ENCODE measurements around the gene NAA20. TPM values are rescaled to one million over a fixed set of nuclear protein-coding genes. Genes with fewer than 3 reads are reported as not detected.
A peak's percentile ranks its signal among the peaks of the same experiment; 100 is the strongest.

NAA20 gene
- total and polyA plus RNA-seq, 10 donors = 19.3 to 68.4 (median 40.0) TPM

DNA sequence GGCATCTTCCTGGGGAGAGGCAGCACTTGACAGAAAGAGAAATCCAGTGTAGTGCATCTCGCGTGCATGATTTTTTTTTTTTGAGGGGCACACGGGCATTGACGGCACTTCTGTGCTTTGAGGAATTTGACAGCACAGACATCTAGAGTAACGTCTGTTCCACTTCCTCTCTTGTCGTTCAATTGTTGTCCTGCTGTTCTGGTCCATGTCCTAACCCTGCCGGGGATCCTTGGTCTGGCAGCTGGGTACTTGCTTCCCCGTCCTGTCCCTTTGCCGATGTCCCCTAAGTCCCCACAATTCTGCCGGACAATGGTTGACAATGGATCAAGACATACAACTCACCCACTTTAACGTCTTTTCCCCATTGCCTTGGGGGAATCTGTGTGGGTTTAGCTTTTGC is 46.0 kb upstream of the NAA20 start:
- no peaks in the 10 kb centered on the region for H3K9me3 ChIP-seq
- peaks cover 0 to 85% (median 2%) of the 10 kb centered on the region in 6 donors for H3K36me3 ChIP-seq
- intact Hi-C loops (cut with DNase I; ENCODE audit: low total_unique reads) = no loop called here
- no peak overlapping the region for H3K4me3 ChIP-seq
- no peaks in the 10 kb centered on the region for H3K27me3 ChIP-seq (replicated peaks in 1 of 7)
- no peak for DNase-seq
- H3K4me1 ChIP-seq = peaks cover 10 to 36% (median 32%) of the 10 kb centered on the region in 6 donors
- TF ChIP-seq POLR2AphosphoS5 (IDR thresholded peaks at IDR 0.05) = no peak
- no peak for TF ChIP-seq POLR2A (IDR thresholded peaks at IDR 0.05)
- TF ChIP-seq, protein P1, sequence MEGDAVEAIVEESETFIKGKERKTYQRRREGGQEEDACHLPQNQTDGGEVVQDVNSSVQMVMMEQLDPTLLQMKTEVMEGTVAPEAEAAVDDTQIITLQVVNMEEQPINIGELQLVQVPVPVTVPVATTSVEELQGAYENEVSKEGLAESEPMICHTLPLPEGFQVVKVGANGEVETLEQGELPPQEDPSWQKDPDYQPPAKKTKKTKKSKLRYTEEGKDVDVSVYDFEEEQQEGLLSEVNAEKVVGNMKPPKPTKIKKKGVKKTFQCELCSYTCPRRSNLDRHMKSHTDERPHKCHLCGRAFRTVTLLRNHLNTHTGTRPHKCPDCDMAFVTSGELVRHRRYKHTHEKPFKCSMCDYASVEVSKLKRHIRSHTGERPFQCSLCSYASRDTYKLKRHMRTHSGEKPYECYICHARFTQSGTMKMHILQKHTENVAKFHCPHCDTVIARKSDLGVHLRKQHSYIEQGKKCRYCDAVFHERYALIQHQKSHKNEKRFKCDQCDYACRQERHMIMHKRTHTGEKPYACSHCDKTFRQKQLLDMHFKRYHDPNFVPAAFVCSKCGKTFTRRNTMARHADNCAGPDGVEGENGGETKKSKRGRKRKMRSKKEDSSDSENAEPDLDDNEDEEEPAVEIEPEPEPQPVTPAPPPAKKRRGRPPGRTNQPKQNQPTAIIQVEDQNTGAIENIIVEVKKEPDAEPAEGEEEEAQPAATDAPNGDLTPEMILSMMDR (IDR thresholded peaks at IDR 0.05 in 8 of 11, conservative IDR thresholded peaks at IDR 0.05 in 3 of 11) = no peak
- H3K27ac ChIP-seq = no peak overlapping the region
- WGBS, 5 donors = 61 to 71% (median 63%) methylated on average over 11 of the region's 11 CpGs

DNA sequence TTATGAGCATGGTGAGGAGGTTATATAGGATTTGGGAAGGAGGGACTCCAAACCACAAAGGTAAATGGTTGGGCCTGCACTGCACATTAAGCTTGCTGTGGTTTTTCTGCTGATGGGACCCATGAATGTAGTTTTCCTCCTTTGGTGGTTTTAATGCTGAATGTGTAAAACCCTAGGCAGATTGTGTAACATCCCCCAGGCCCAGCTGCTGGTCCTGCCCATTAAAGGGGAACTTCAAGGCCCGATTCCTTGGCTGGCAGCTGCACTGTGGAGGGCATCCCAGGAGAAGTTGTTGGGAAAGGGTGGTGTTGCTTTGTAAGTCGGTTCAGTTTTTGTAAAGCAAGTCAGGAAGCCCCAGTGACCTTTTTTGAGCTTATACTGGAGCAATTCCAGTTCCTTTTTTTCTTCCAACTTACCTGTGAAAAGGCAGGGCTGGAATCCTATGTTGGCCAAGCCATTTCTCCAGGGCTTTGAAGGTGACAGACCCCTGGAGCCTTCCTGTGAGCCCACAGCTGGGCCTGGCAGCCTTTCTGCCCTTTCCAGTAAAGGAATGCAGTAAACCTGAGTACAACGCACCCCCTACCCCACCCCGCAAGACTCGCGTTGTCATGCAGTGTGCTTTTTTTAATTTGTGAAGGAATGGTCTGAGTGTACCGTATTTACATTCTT is 43.1 kb upstream of the NAA20 start:
- Histone ChIP-seq H3K4me3 (no peak overlapping the region), H3K27me3 (replicated peaks in 1 of 7) (no peaks in the 10 kb centered on the region), H3K9me3 (no peaks in the 10 kb centered on the region), H3K36me3 (peaks cover 0 to 73% (median 3%) of the 10 kb centered on the region in 6 donors), H3K27ac (peak overlapping the region in 7 of 8 donors; percentile 42 to 80 (median 77)), H3K4me1 (peaks cover 15 to 62% (median 50%) of the 10 kb centered on the region in 6 donors)
- intact Hi-C loops (cut with DNase I; ENCODE audit: low total_unique reads) = no loop called here
- TF ChIP-seq POLR2A (IDR thresholded peaks at IDR 0.05) (no peak), POLR2AphosphoS5 (IDR thresholded peaks at IDR 0.05) (peak in 2 of 3 donors; percentile 12 to 66)
- TF ChIP-seq, protein P1 (IDR thresholded peaks at IDR 0.05 in 8 of 11, conservative IDR thresholded peaks at IDR 0.05 in 3 of 11) = no peak
- 44 to 71% (median 52%) methylated on average over 6 to 7 of the region's 7 CpGs for WGBS, 5 donors
- no peak for DNase-seq

DNA sequence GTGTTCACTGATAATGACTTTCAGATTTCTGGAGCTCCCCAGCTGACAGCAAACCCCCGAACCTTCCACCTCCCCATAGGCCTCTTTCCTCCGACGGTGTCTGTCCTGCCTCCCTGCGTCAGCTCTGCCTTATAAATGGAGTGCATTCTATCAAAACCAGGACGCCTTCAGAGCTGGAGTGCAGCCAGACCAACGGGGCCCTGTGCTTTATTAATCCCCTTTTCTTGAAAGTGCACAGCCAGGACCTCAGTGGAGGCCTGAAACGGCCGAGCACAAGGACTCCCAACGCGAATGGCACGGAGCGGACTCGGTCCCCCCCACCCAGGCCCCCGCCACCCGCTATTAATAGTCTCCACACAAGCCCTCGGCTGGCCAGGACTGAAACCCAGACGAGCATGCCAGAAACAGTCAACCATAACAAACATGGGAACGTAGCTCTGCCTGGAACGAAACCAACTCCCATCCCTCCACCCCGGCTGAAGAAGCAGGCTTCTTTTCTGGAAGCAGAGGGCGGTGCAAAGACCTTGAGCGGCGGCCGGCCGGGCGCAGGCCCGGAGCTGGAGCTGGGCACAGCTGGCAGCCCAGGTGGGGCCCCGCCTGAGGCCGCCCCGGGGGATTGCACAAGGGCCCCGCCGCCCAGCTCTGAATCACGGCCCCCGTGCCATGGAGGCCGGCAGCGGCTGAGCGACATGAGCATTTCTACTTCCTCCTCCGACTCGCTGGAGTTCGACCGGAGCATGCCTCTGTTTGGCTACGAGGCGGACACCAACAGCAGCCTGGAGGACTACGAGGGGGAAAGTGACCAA is 42.3 kb upstream of the NAA20 start:
- peaks cover 15 to 64% (median 51%) of the 10 kb centered on the region in 6 donors for H3K4me1 ChIP-seq
- peaks cover 0 to 66% (median 2%) of the 10 kb centered on the region in 6 donors for H3K36me3 ChIP-seq
- DNase-seq = peak; percentile 88
- intact Hi-C loops (cut with DNase I; ENCODE audit: low total_unique reads) = no loop called here
- TF ChIP-seq POLR2AphosphoS5 (IDR thresholded peaks at IDR 0.05) (peak; percentile 36 to 82 (median 62)), POLR2A (IDR thresholded peaks at IDR 0.05) (no peak)
- TF ChIP-seq, protein P1 (IDR thresholded peaks at IDR 0.05 in 8 of 11, conservative IDR thresholded peaks at IDR 0.05 in 3 of 11) = no peak
- H3K9me3 ChIP-seq = no peaks in the 10 kb centered on the region
- H3K27me3 ChIP-seq (replicated peaks in 1 of 7) = no peaks in the 10 kb centered on the region
- H3K27ac ChIP-seq = peak overlapping the region in 7 of 8 donors; percentile 42 to 80 (median 77)
- H3K4me3 ChIP-seq = peak overlapping the region in 5 of 8 donors; percentile 21 to 54 (median 32)
- WGBS, 5 donors = 33 to 66% (median 42%) methylated on average over 30 to 44 of the region's 44 CpGs

DNA sequence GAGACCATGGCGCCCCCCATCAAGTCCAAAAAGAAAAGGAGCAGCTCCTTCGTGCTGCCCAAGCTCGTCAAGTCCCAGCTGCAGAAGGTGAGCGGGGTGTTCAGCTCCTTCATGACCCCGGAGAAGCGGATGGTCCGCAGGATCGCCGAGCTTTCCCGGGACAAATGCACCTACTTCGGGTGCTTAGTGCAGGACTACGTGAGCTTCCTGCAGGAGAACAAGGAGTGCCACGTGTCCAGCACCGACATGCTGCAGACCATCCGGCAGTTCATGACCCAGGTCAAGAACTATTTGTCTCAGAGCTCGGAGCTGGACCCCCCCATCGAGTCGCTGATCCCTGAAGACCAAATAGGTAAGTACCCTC is 41.7 kb upstream of the NAA20 start:
- intact Hi-C loops (cut with DNase I; ENCODE audit: low total_unique reads) = no loop called here
- Histone ChIP-seq H3K27me3 (replicated peaks in 1 of 7) (no peaks in the 10 kb centered on the region), H3K9me3 (no peaks in the 10 kb centered on the region), H3K4me1 (peaks cover 15 to 66% (median 51%) of the 10 kb centered on the region in 6 donors), H3K36me3 (peaks cover 0 to 64% (median 2%) of the 10 kb centered on the region in 6 donors), H3K27ac (peak overlapping the region in 7 of 8 donors; percentile 42 to 80 (median 77)), H3K4me3 (peak overlapping the region in 5 of 8 donors; percentile 21 to 54 (median 32))
- TF ChIP-seq POLR2A (IDR thresholded peaks at IDR 0.05) (no peak), POLR2AphosphoS5 (IDR thresholded peaks at IDR 0.05) (peak in 1 of 3 donors; percentile 2)
- TF ChIP-seq, protein P1 (IDR thresholded peaks at IDR 0.05 in 8 of 11, conservative IDR thresholded peaks at IDR 0.05 in 3 of 11) = no peak
- DNase-seq = no peak
- WGBS, 5 donors = 71 to 82% (median 81%) methylated on average over 17 to 18 of the region's 18 CpGs

All from spleen (tissue), 11 donors.